ENCODE data around the gene TSR3. TPM values are rescaled to one million over a fixed set of nuclear protein-coding genes. Genes with fewer than 3 reads are reported as not detected.

The TSR3 gene
- total and polyA plus RNA-seq, 2 of the 13 experiments (the other 11 are each of a cell fraction or from before 2014, with no cell fraction given), result 24.2 to 51.0 TPM

DNA sequence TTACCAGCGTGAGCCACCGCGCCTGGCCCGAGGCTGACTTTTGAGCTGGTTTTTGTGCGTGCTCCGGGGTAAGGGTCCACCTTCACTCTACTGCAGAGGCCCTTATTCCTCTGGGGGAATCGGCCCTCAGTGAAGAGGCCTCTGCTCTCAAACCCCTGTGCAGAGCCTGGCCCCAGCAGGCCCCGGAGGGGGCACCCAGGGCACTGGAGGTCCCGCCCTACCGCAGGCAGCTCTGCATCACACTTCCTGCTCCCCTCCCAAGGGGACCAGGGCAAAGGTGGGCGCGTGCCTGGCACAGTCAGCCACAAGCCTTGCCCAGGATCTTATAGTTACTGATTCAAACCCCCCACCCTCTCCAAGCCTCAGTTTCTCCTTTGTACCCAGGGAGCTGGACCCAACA, 45.9 kb downstream of the TSR3 start:
- CTCF ChIA-PET (ENCODE audit: low intra/inter-chr PET ratio, low total read pairs), result no interaction called here
- Histone ChIP-seq H3K27ac (ENCODE audit: extremely low read length, insufficient read depth, low read length) (peak overlapping the region; percentile 33), H3K9me3 (ENCODE audit: low read length) (no peaks in the 10 kb centered on the region), H3K36me3 (replicated peaks in 1 of 2; ENCODE audit: control insufficient read depth in 1 of 2, insufficient read depth in 2 of 2, low read length in 2 of 2) (no peaks in the 10 kb centered on the region), H3K4me2 (ENCODE audit: low read depth, low read length) (peak overlapping the region; percentile 68), H3K4me1 (ENCODE audit: insufficient read depth, low read length) (peaks cover 56% of the 10 kb centered on the region), H4K20me1 (ENCODE audit: insufficient read depth, low read length) (peaks cover 9% of the 10 kb centered on the region), H3K4me3 (replicated peaks in 1 of 3; ENCODE audit: insufficient read depth in 1 of 3, low read depth in 2 of 3, low read length in 3 of 3) (peak overlapping the region; percentile 27 to 52 (median 27); a peak in 5 of 6 replicates), H2AFZ (ENCODE audit: low read length) (no peak overlapping the region), H3K9ac (ENCODE audit: insufficient read depth, low read depth, low read length) (peak overlapping the region; percentile 43; the same call in 1 of the 2 replicates), H3K27me3 (ENCODE audit: control insufficient read depth in 1 of 2, insufficient read depth in 2 of 2, low read length in 2 of 2) (no peaks in the 10 kb centered on the region; a peak in 1 of 5 replicates), H3K79me2 (ENCODE audit: insufficient read depth, low read length) (peaks cover 10% of the 10 kb centered on the region)
- ATAC-seq (peak; percentile 3; the same call in 1 of the 3 replicates), FAIRE-seq (no peak), DNase-seq (ENCODE audit: low spot score) (no peak)
- BruUV-seq (replicated peaks), result no TSS peak
- 6% methylated on average over 6 of the region's 12 CpGs for WGBS (ENCODE audit: low lambda C conversion rate)
- in situ Hi-C loops (cut with HindIII; ENCODE audit: extremely low pct_ligation_motif_present, low pct_unique_long_range_greater_than_20kb), result no loop called here
- POLR2A ChIA-PET, result interaction anchor here (0.6 to 1.6 kb wide), 3 partner anchors 9 to 635 kb away, joined by 3 read pairs; no protein-coding TSS in a partner anchor
- intact Hi-C loops (cut with micrococcal nuclease; ENCODE audit: unreplicated experiment), result no loop called here
- TF ChIP-seq ZNF792 (CRISPR knock-in tag; IDR thresholded peaks at IDR 0.05) (no peak), NFIB (CRISPR knock-in tag; IDR thresholded peaks at IDR 0.05; ENCODE audit: borderline replicate concordance) (no peak), CEBPB (IDR thresholded peaks at IDR 0.05; ENCODE audit: borderline replicate concordance, low read depth, low read length) (no peak), TCF12 (IDR thresholded peaks at IDR 0.05) (no peak), TCF12 (CRISPR knock-in tag; IDR thresholded peaks at IDR 0.05) (0 out of 2 replicates have a peak, but pooled peaks have one; percentile 49), ZNF614 (CRISPR knock-in tag; IDR thresholded peaks at IDR 0.05; ENCODE audit: borderline replicate concordance) (no peak), ZFX (CRISPR knock-in tag; IDR thresholded peaks at IDR 0.05; ENCODE audit: low read depth) (peak; percentile 67), TCF7L2 (IDR thresholded peaks at IDR 0.05; ENCODE audit: low read depth, low read length) (no peak), ZNF615 (CRISPR knock-in tag; IDR thresholded peaks at IDR 0.05; ENCODE audit: borderline replicate concordance) (no peak), MEIS2 (CRISPR knock-in tag; IDR thresholded peaks at IDR 0.05) (no peak), KAT2B (IDR thresholded peaks at IDR 0.05; ENCODE audit: borderline replicate concordance, low read depth, low read length) (no peak), MAZ (IDR thresholded peaks at IDR 0.05; ENCODE audit: borderline replicate concordance, low read depth, low read length) (no peak), MAZ (CRISPR knock-in tag; IDR thresholded peaks at IDR 0.05; ENCODE audit: low read depth) (no peak), SOX5 (CRISPR knock-in tag; IDR thresholded peaks at IDR 0.05; ENCODE audit: borderline replicate concordance) (no peak), GATAD2A (CRISPR knock-in tag; IDR thresholded peaks at IDR 0.05) (no peak), FOXK1 (CRISPR knock-in tag; IDR thresholded peaks at IDR 0.05; ENCODE audit: borderline replicate concordance, low read depth) (no peak)
- TF ChIP-seq, protein P1, sequence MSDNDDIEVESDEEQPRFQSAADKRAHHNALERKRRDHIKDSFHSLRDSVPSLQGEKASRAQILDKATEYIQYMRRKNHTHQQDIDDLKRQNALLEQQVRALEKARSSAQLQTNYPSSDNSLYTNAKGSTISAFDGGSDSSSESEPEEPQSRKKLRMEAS (IDR thresholded peaks at IDR 0.05), result 0 out of 2 replicates have a peak, but pooled peaks have one; percentile 28
- TF ChIP-seq, protein P2, sequence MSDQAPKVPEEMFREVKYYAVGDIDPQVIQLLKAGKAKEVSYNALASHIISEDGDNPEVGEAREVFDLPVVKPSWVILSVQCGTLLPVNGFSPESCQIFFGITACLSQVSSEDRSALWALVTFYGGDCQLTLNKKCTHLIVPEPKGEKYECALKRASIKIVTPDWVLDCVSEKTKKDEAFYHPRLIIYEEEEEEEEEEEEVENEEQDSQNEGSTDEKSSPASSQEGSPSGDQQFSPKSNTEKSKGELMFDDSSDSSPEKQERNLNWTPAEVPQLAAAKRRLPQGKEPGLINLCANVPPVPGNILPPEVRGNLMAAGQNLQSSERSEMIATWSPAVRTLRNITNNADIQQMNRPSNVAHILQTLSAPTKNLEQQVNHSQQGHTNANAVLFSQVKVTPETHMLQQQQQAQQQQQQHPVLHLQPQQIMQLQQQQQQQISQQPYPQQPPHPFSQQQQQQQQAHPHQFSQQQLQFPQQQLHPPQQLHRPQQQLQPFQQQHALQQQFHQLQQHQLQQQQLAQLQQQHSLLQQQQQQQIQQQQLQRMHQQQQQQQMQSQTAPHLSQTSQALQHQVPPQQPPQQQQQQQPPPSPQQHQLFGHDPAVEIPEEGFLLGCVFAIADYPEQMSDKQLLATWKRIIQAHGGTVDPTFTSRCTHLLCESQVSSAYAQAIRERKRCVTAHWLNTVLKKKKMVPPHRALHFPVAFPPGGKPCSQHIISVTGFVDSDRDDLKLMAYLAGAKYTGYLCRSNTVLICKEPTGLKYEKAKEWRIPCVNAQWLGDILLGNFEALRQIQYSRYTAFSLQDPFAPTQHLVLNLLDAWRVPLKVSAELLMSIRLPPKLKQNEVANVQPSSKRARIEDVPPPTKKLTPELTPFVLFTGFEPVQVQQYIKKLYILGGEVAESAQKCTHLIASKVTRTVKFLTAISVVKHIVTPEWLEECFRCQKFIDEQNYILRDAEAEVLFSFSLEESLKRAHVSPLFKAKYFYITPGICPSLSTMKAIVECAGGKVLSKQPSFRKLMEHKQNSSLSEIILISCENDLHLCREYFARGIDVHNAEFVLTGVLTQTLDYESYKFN (CRISPR knock-in tag; conservative IDR thresholded peaks at IDR 0.05), result peak; percentile 48
- TF ChIP-seq, protein P3, sequence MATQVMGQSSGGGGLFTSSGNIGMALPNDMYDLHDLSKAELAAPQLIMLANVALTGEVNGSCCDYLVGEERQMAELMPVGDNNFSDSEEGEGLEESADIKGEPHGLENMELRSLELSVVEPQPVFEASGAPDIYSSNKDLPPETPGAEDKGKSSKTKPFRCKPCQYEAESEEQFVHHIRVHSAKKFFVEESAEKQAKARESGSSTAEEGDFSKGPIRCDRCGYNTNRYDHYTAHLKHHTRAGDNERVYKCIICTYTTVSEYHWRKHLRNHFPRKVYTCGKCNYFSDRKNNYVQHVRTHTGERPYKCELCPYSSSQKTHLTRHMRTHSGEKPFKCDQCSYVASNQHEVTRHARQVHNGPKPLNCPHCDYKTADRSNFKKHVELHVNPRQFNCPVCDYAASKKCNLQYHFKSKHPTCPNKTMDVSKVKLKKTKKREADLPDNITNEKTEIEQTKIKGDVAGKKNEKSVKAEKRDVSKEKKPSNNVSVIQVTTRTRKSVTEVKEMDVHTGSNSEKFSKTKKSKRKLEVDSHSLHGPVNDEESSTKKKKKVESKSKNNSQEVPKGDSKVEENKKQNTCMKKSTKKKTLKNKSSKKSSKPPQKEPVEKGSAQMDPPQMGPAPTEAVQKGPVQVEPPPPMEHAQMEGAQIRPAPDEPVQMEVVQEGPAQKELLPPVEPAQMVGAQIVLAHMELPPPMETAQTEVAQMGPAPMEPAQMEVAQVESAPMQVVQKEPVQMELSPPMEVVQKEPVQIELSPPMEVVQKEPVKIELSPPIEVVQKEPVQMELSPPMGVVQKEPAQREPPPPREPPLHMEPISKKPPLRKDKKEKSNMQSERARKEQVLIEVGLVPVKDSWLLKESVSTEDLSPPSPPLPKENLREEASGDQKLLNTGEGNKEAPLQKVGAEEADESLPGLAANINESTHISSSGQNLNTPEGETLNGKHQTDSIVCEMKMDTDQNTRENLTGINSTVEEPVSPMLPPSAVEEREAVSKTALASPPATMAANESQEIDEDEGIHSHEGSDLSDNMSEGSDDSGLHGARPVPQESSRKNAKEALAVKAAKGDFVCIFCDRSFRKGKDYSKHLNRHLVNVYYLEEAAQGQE (IDR thresholded peaks at IDR 0.05; ENCODE audit: borderline replicate concordance in 1 of 2, low read depth in 1 of 2, low read length in 2 of 2), result no peak
